Measurements from ENCODE around the gene CARM1. TPM values are rescaled to one million over a fixed set of nuclear protein-coding genes. Genes with fewer than 3 reads are reported as not detected.

Gene CARM1
- total RNA-seq, 1 experiment from 2014 or later: 103 TPM

DNA sequence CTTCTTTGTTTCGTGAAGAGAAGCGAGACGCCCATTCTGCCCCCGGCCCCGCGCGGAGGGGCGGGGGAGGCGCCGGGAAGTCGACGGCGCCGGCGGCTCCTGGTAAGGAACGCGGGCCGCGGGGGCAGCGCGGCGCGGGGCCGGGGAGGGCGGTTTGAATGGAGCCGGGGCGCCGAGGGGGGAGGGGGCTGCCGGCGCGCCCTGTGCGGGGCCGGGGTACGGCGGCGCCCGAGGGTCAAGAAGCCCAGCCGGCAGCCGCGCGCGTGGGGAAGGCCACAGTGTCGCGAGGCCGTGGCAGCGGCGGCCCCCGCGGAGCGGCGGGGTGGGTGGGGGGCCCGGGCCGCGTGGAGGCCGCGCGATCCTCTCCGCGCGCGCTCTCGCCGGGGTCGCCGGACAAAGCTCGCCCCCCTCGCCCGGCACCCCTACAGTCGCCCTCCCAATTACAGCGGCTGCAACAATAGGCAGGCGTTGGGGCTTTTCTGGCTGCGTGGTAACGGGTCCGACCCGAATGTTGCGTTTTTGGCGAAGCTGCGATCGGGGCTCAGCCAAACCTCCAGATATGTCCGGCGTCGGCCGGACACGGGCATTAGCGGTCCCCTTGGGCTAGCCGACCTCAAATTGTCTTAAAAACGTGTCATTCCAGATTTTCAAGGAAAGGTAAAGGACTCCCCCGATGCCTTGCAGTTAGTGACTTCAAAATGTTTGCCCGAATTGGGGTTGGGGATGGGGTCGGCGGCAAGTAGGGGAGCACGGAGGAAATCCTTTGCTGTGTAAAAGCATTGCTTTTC, 89.9 kb downstream of the CARM1 start:
- Histone ChIP-seq H4K20me1 (ENCODE audit: insufficient read depth) (peaks cover 9% of the 10 kb centered on the region; the same call in 1 of the 2 replicates), H3K9me2 (ENCODE audit: insufficient read depth) (no peaks in the 10 kb centered on the region), H3K36me3 (ENCODE audit: control insufficient read depth in 1 of 2, insufficient read depth in 2 of 2, low read length in 2 of 2) (peaks cover 3 to 6% of the 10 kb centered on the region in 2 experiments; a peak in 2 of 4 replicates), H3K79me2 (ENCODE audit: insufficient read depth, low read length) (peaks cover 50% of the 10 kb centered on the region), H3K9ac (ENCODE audit: low read length) (peak overlapping the region; percentile 89), H3K27me3 (ENCODE audit: insufficient read depth, low read length) (no peaks in the 10 kb centered on the region), H2AFZ (ENCODE audit: low read depth, low read length, poor library complexity, severe bottlenecking) (no peak overlapping the region), H3K4me3 (replicated peaks in 1 of 2; ENCODE audit: low read depth in 1 of 2, low read length in 2 of 2) (peak overlapping the region; percentile 66 to 83), H3K4me2 (ENCODE audit: low read length) (peak overlapping the region; percentile 80), H3K9me3 (ENCODE audit: control insufficient read depth in 1 of 2, insufficient read depth in 1 of 2, low read depth in 1 of 2, low read length in 2 of 2) (no peaks in the 10 kb centered on the region), H3K4me1 (ENCODE audit: control insufficient read depth in 1 of 2, insufficient read depth in 2 of 2, low read length in 2 of 2) (peaks cover 14 to 39% of the 10 kb centered on the region in 2 experiments; a peak in 3 of 4 replicates), H3K27ac (ENCODE audit: low read depth, low read length) (peak overlapping the region; percentile 74)
- ChIA-PET POLR2A (interaction anchor here (0.6 to 1.1 kb wide), 2 partner anchors 19 to 22 kb away, joined by 3 to 7 read pairs; no protein-coding TSS in a partner anchor), CTCF (interaction anchor here (0.6 kb wide), 1 partner anchor 522 kb away, joined by 3 read pairs; no protein-coding TSS in a partner anchor), RAD21 (ENCODE audit: low non-redundant PET in 1 of 2, low total read pairs in 2 of 2, uncharacterized antibody in 2 of 2, unreplicated experiment in 2 of 2) (no interaction called here)
- no TSS peak for BruUV-seq (replicated peaks)
- intact Hi-C loops (cut with micrococcal nuclease): no loop called here
- DNase-seq (ENCODE audit: low read depth, low spot score): no peak
- TF ChIP-seq EGR1 (IDR thresholded peaks at IDR 0.05; ENCODE audit: low read depth) (no peak), POLR2AphosphoS5 (IDR thresholded peaks at IDR 0.05; ENCODE audit: low read depth, low read length) (0 out of 2 replicates have a peak, but pooled peaks have one; percentile 4)
- peak; percentile 49 for ATAC-seq

DNA sequence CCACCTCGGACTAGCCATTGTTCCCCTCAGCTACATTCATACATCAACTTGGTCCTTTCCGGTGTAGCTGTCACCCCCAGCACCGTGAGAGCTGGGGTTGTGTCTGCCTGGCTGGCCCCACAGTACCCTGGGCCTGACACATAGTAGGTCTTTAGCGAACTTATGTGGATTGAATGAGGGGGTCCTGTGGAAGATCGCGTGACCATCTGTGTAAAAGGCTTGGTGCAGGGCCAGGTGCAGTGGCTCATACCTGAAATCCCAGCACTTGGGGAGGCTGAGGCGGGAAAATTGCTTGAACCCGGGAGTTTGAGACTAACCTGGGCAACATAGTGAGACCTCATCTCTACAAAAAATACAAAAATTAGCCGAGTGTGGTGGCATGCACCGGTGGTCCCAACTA, 91.5 kb downstream of the CARM1 start:
- no peak overlapping the region for H3K9ac ChIP-seq (ENCODE audit: low read length)
- ChIA-PET POLR2A (no interaction called here), CTCF (no interaction called here), RAD21 (ENCODE audit: low non-redundant PET in 1 of 2, low total read pairs in 2 of 2, uncharacterized antibody in 2 of 2, unreplicated experiment in 2 of 2) (no interaction called here)
- peaks cover 9% of the 10 kb centered on the region; the same call in 1 of the 2 replicates for H4K20me1 ChIP-seq (ENCODE audit: insufficient read depth)
- no peaks in the 10 kb centered on the region for H3K9me2 ChIP-seq (ENCODE audit: insufficient read depth)
- H3K4me3 ChIP-seq (replicated peaks in 1 of 2; ENCODE audit: low read depth in 1 of 2, low read length in 2 of 2): no peak overlapping the region
- intact Hi-C loops (cut with micrococcal nuclease): no loop called here
- no TSS peak for BruUV-seq (replicated peaks)
- DNase-seq (ENCODE audit: low read depth, low spot score): no peak
- peaks cover 3 to 6% of the 10 kb centered on the region in 2 experiments; a peak in 2 of 4 replicates for H3K36me3 ChIP-seq (ENCODE audit: control insufficient read depth in 1 of 2, insufficient read depth in 2 of 2, low read length in 2 of 2)
- no peak for ATAC-seq
- H3K27ac ChIP-seq (ENCODE audit: low read depth, low read length): no peak overlapping the region
- H3K4me1 ChIP-seq (ENCODE audit: control insufficient read depth in 1 of 2, insufficient read depth in 2 of 2, low read length in 2 of 2): peaks cover 14 to 39% of the 10 kb centered on the region in 2 experiments; a peak in 3 of 4 replicates
- no peaks in the 10 kb centered on the region for H3K9me3 ChIP-seq (ENCODE audit: control insufficient read depth in 1 of 2, insufficient read depth in 1 of 2, low read depth in 1 of 2, low read length in 2 of 2)
- no peaks in the 10 kb centered on the region for H3K27me3 ChIP-seq (ENCODE audit: insufficient read depth, low read length)
- no peak overlapping the region for H2AFZ ChIP-seq (ENCODE audit: low read depth, low read length, poor library complexity, severe bottlenecking)
- peaks cover 65% of the 10 kb centered on the region for H3K79me2 ChIP-seq (ENCODE audit: insufficient read depth, low read length)
- peak overlapping the region; percentile 80 for H3K4me2 ChIP-seq (ENCODE audit: low read length)
- TF ChIP-seq, protein P1, sequence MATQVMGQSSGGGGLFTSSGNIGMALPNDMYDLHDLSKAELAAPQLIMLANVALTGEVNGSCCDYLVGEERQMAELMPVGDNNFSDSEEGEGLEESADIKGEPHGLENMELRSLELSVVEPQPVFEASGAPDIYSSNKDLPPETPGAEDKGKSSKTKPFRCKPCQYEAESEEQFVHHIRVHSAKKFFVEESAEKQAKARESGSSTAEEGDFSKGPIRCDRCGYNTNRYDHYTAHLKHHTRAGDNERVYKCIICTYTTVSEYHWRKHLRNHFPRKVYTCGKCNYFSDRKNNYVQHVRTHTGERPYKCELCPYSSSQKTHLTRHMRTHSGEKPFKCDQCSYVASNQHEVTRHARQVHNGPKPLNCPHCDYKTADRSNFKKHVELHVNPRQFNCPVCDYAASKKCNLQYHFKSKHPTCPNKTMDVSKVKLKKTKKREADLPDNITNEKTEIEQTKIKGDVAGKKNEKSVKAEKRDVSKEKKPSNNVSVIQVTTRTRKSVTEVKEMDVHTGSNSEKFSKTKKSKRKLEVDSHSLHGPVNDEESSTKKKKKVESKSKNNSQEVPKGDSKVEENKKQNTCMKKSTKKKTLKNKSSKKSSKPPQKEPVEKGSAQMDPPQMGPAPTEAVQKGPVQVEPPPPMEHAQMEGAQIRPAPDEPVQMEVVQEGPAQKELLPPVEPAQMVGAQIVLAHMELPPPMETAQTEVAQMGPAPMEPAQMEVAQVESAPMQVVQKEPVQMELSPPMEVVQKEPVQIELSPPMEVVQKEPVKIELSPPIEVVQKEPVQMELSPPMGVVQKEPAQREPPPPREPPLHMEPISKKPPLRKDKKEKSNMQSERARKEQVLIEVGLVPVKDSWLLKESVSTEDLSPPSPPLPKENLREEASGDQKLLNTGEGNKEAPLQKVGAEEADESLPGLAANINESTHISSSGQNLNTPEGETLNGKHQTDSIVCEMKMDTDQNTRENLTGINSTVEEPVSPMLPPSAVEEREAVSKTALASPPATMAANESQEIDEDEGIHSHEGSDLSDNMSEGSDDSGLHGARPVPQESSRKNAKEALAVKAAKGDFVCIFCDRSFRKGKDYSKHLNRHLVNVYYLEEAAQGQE (IDR thresholded peaks at IDR 0.05; ENCODE audit: low read depth): no peak
- TF ChIP-seq ZFX (IDR thresholded peaks at IDR 0.05): no peak
- no peak for TF ChIP-seq SIN3A (IDR thresholded peaks at IDR 0.05; ENCODE audit: low read depth)
- no peak for TF ChIP-seq JUND (IDR thresholded peaks at IDR 0.05)
- no peak for TF ChIP-seq POLR2AphosphoS5 (IDR thresholded peaks at IDR 0.05; ENCODE audit: low read depth, low read length)
- TF ChIP-seq, protein P2, sequence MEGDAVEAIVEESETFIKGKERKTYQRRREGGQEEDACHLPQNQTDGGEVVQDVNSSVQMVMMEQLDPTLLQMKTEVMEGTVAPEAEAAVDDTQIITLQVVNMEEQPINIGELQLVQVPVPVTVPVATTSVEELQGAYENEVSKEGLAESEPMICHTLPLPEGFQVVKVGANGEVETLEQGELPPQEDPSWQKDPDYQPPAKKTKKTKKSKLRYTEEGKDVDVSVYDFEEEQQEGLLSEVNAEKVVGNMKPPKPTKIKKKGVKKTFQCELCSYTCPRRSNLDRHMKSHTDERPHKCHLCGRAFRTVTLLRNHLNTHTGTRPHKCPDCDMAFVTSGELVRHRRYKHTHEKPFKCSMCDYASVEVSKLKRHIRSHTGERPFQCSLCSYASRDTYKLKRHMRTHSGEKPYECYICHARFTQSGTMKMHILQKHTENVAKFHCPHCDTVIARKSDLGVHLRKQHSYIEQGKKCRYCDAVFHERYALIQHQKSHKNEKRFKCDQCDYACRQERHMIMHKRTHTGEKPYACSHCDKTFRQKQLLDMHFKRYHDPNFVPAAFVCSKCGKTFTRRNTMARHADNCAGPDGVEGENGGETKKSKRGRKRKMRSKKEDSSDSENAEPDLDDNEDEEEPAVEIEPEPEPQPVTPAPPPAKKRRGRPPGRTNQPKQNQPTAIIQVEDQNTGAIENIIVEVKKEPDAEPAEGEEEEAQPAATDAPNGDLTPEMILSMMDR (IDR thresholded peaks at IDR 0.05 in 2 of 3, conservative IDR thresholded peaks at IDR 0.05 in 1 of 3; ENCODE audit: borderline replicate concordance in 1 of 3, insufficient read depth in 1 of 3, low read depth in 2 of 3, low read length in 2 of 3): no peak
- TF ChIP-seq RAD21 (IDR thresholded peaks at IDR 0.05; ENCODE audit: low read depth): no peak
- TF ChIP-seq, protein P3, sequence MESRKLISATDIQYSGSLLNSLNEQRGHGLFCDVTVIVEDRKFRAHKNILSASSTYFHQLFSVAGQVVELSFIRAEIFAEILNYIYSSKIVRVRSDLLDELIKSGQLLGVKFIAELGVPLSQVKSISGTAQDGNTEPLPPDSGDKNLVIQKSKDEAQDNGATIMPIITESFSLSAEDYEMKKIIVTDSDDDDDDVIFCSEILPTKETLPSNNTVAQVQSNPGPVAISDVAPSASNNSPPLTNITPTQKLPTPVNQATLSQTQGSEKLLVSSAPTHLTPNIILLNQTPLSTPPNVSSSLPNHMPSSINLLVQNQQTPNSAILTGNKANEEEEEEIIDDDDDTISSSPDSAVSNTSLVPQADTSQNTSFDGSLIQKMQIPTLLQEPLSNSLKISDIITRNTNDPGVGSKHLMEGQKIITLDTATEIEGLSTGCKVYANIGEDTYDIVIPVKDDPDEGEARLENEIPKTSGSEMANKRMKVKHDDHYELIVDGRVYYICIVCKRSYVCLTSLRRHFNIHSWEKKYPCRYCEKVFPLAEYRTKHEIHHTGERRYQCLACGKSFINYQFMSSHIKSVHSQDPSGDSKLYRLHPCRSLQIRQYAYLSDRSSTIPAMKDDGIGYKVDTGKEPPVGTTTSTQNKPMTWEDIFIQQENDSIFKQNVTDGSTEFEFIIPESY (IDR thresholded peaks at IDR 0.05; ENCODE audit: extremely low read depth, insufficient replicate concordance, low read length): no peak
- TF ChIP-seq, protein P4, sequence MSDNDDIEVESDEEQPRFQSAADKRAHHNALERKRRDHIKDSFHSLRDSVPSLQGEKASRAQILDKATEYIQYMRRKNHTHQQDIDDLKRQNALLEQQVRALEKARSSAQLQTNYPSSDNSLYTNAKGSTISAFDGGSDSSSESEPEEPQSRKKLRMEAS (IDR thresholded peaks at IDR 0.05): no peak
